ENCODE data around the gene TMED5.

DNA sequence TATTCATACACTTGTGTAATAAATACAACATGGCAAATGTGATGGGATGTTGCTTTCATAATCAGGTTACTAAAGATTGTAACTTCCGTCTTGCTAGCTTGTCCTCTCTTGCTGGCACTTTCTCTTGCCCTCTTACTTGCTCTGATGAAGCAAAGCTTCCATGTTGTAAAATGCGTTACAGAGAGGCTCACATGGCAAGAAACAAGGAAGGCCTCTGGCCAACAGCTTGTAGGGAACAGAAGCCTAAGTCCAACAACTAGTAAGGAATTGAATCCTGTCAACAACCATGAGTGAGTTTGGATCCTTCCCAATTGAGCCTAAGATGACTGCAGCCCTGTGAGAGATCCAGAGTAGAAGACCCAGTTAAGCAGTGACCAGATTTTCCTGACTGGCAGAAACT lies 15.4 kb downstream of the TMED5 start:
- TF ChIP-seq, protein P1, sequence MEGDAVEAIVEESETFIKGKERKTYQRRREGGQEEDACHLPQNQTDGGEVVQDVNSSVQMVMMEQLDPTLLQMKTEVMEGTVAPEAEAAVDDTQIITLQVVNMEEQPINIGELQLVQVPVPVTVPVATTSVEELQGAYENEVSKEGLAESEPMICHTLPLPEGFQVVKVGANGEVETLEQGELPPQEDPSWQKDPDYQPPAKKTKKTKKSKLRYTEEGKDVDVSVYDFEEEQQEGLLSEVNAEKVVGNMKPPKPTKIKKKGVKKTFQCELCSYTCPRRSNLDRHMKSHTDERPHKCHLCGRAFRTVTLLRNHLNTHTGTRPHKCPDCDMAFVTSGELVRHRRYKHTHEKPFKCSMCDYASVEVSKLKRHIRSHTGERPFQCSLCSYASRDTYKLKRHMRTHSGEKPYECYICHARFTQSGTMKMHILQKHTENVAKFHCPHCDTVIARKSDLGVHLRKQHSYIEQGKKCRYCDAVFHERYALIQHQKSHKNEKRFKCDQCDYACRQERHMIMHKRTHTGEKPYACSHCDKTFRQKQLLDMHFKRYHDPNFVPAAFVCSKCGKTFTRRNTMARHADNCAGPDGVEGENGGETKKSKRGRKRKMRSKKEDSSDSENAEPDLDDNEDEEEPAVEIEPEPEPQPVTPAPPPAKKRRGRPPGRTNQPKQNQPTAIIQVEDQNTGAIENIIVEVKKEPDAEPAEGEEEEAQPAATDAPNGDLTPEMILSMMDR (IDR thresholded peaks at IDR 0.05): no peak
- TF ChIP-seq POLR2AphosphoS5 (IDR thresholded peaks at IDR 0.05): no peak

Data from transverse colon (tissue), 4 donors.